Naive thymus-derived CD8-positive, alpha-beta T cell (primary cell): ENCODE results near the gene SEC24B. TPM values are rescaled to one million over a fixed set of nuclear protein-coding genes. Genes with fewer than 3 reads are reported as not detected.
"Not testable (repeated sequence)": the region's sequence is repeated elsewhere in the genome, so short reads cannot be mapped to it uniquely, and the experiment has no call there.

Source experiments
- ATAC-seq, 2 donors: fragments of 150-1000 bp; cut with Tn5 transposase in 1 of 2; sonication (Bioruptor Pico), chemical (Tn5 transposase) in 1 of 2; 1 replicate in 1 of 2; 2 replicates in 1 of 2; pipeline ENCODE4 v1.10.0; 2021; ENCODE audit warnings: mild to moderate bottlenecking in 2 of 2, moderate library complexity in 2 of 2
- POLR2A ChIA-PET: fragments of 350-600 bp; sonication (Branson Sonifier 250); formaldehyde crosslinking; loops from one replicate; lab custom pipeline; 2021; ENCODE audit warnings: antibody characterized with exemption; lab: Charles Lee
- DNase-seq, 10 donors: peaks; one replicate each; pipeline versions ENCODE4 v3.0.0 to v3.0.0-alpha.2; 2020 to 2022
- H3K27ac Mint-ChIP-seq, 10 donors: one replicate each; pipeline ENCODE4 v1.8.0; 2020 to 2022; ENCODE audit warnings: mild to moderate bottlenecking in 10 of 10, mixed read lengths in 10 of 10, moderate library complexity in 4 of 10, inconsistent platforms in 1 of 10
- H3K27me3 Mint-ChIP-seq, 5 donors: one replicate each; pipeline ENCODE4 v1.8.0; 2021 to 2022; ENCODE audit warnings: mixed read lengths in 5 of 5
- H3K36me3 Mint-ChIP-seq, 3 donors: one replicate each; pipeline ENCODE4 v1.8.0; 2020 to 2022; ENCODE audit warnings: mixed read lengths in 3 of 3, mild to moderate bottlenecking in 2 of 3, inconsistent platforms in 1 of 3
- H3K4me1 Mint-ChIP-seq, 4 donors: one replicate each; pipeline ENCODE4 v1.8.0; 2021 to 2022; ENCODE audit warnings: mixed read lengths in 4 of 4
- H3K4me3 Mint-ChIP-seq, 10 donors: one replicate each; pipeline ENCODE4 v1.8.0; 2020 to 2022; ENCODE audit warnings: mild to moderate bottlenecking in 10 of 10, mixed read lengths in 10 of 10, moderate library complexity in 6 of 10, inconsistent platforms in 1 of 10
- H3K9me3 Mint-ChIP-seq, 9 donors: one replicate each; pipeline ENCODE4 v1.8.0; 2020 to 2022; ENCODE audit warnings: mixed read lengths in 9 of 9, mild to moderate bottlenecking in 3 of 9, inconsistent platforms in 1 of 9, moderate library complexity in 1 of 9
- polyA plus RNA-seq, 3 donors: library from polyadenylated mRNA; unstranded; fragments of 300-500 nt; fragmentation: Illumina TruSeq; gene quantifications; one replicate each; pipeline ENCODE4 v1.2.3, GENCODE V29; 2021
- total RNA-seq, 8 experiments: library from RNA in 2 of 8; stranded (reverse) in 2 of 8; gene quantifications; one replicate each; pipeline ENCODE4 v1.2.3 and lab custom pipeline; 2021 to 2026

SEC24B gene
- total and polyA plus RNA-seq, 5 experiments from 2014 or later = 8.3 to 39.6 (median 17.2) TPM

GRCh38 chr4:109562457-109563239, 129.0 kb downstream of the SEC24B start:
- POLR2A ChIA-PET = interaction anchor here (0.7 to 2.8 kb wide), 6 partner anchors 9 to 101 kb away, joined by 3 to 12 read pairs (median 4); no protein-coding TSS in a partner anchor
- Mint-ChIP-seq H3K36me3 (peaks cover 0 to 27% (median 12%) of the 10 kb centered on the region in 3 donors), H3K9me3 (no peaks in the 10 kb centered on the region), H3K27me3 (no peaks in the 10 kb centered on the region), H3K4me3 (peak overlapping the region; percentile 84 to 99 (median 98)), H3K4me1 (peaks cover 12 to 73% (median 65%) of the 10 kb centered on the region in 4 donors), H3K27ac (peak overlapping the region in 9 of 10 donors; percentile 9 to 98 (median 87))
- ATAC-seq (no peak), DNase-seq (no peak)

GRCh38 chr4:109571494-109571893, 137.9 kb downstream of the SEC24B start:
- no peaks in the 10 kb centered on the region for H3K27me3 Mint-ChIP-seq

GRCh38 chr4:109572154-109572553, 138.5 kb downstream of the SEC24B start:
- no peaks in the 10 kb centered on the region for H3K27me3 Mint-ChIP-seq
- no peak for ATAC-seq
- peaks cover 38 to 80% (median 75%) of the 10 kb centered on the region in 4 donors for H3K4me1 Mint-ChIP-seq
- peaks cover 0 to 4% (median 0%) of the 10 kb centered on the region in 9 donors for H3K9me3 Mint-ChIP-seq
- no peak overlapping the region for H3K4me3 Mint-ChIP-seq
- peaks cover 11 to 28% (median 19%) of the 10 kb centered on the region in 3 donors for H3K36me3 Mint-ChIP-seq
- POLR2A ChIA-PET = interaction anchor here (0.6 to 3.2 kb wide), 5 partner anchors 10 to 127 kb away, joined by 3 to 12 read pairs (median 3); partner anchors contain the start of gene MCUB
- peak overlapping the region in 2 of 10 donors; percentile 40 to 53 for H3K27ac Mint-ChIP-seq
- no peak for DNase-seq

More at GRCh38 chr4:109571494-109571893, 137.9 kb downstream of the SEC24B start:
- ATAC-seq (no peak), DNase-seq (no peak)
- H3K9me3 Mint-ChIP-seq = peaks cover 0 to 4% (median 0%) of the 10 kb centered on the region in 9 donors
- POLR2A ChIA-PET = interaction anchor here (0.6 to 3.2 kb wide), 4 partner anchors 9 to 126 kb away, joined by 3 to 12 read pairs (median 4); partner anchors contain the start of gene MCUB
- H3K36me3 Mint-ChIP-seq = peaks cover 10 to 30% (median 19%) of the 10 kb centered on the region in 3 donors
- H3K27ac Mint-ChIP-seq = peak overlapping the region in 4 of 10 donors; percentile 16 to 56 (median 42)
- peaks cover 37 to 82% (median 74%) of the 10 kb centered on the region in 4 donors for H3K4me1 Mint-ChIP-seq
- H3K4me3 Mint-ChIP-seq = peak overlapping the region in 4 of 10 donors; percentile 4 to 45 (median 20)

GRCh38 chr4:109574443-109574850, 140.8 kb downstream of the SEC24B start:
- peak overlapping the region in 9 of 10 donors; percentile 3 to 78 (median 62) for H3K4me3 Mint-ChIP-seq
- DNase-seq (peak in 3 of 10 donors; percentile 32 to 48 (median 32)), ATAC-seq (peak; percentile 73 to 77)
- peaks cover 39 to 79% (median 75%) of the 10 kb centered on the region in 4 donors for H3K4me1 Mint-ChIP-seq
- H3K27ac Mint-ChIP-seq = peak overlapping the region; percentile 42 to 90 (median 73)
- POLR2A ChIA-PET = interaction anchor here (0.5 to 2.7 kb wide), 4 partner anchors 13 to 27 kb away, joined by 3 to 15 read pairs (median 4); partner anchors contain the start of gene MCUB
- no peaks in the 10 kb centered on the region for H3K27me3 Mint-ChIP-seq
- H3K36me3 Mint-ChIP-seq = peaks cover 11 to 37% (median 27%) of the 10 kb centered on the region in 3 donors
- peaks cover 0 to 4% (median 0%) of the 10 kb centered on the region in 9 donors for H3K9me3 Mint-ChIP-seq

- no peaks in the 10 kb centered on the region for H3K27me3 Mint-ChIP-seq
- peaks cover 0 to 4% (median 0%) of the 10 kb centered on the region in 9 donors for H3K9me3 Mint-ChIP-seq
- peak overlapping the region in 8 of 10 donors; percentile 3 to 78 (median 64) for H3K4me3 Mint-ChIP-seq
- POLR2A ChIA-PET = interaction anchor here (0.8 to 2.7 kb wide), 3 partner anchors 13 to 16 kb away, joined by 4 to 15 read pairs (median 4); partner anchors contain the start of gene MCUB
- peak overlapping the region in 9 of 10 donors; percentile 42 to 90 (median 70) for H3K27ac Mint-ChIP-seq
- peak; percentile 46 to 56 for ATAC-seq
- DNase-seq = no peak
- peaks cover 34 to 74% (median 70%) of the 10 kb centered on the region in 4 donors for H3K4me1 Mint-ChIP-seq
- peaks cover 11 to 36% (median 33%) of the 10 kb centered on the region in 3 donors for H3K36me3 Mint-ChIP-seq
These were observed 141.6 kb downstream of the SEC24B start for GRCh38 chr4:109574931-109575804.

- peaks cover 6 to 39% (median 36%) of the 10 kb centered on the region in 3 donors for H3K36me3 Mint-ChIP-seq
- POLR2A ChIA-PET = interaction anchor here (1.3 kb wide), 1 partner anchor 17 kb away, joined by 3 read pairs; the partner anchor contains the start of gene MCUB
- H3K4me1 Mint-ChIP-seq = peaks cover 28 to 70% (median 66%) of the 10 kb centered on the region in 4 donors
- H3K27me3 Mint-ChIP-seq = no peaks in the 10 kb centered on the region
- DNase-seq (no peak), ATAC-seq (no peak)
- peak overlapping the region in 8 of 10 donors; percentile 14 to 91 (median 61) for H3K27ac Mint-ChIP-seq
- peaks cover 0 to 6% (median 0%) of the 10 kb centered on the region in 9 donors for H3K9me3 Mint-ChIP-seq
- peak overlapping the region in 3 of 10 donors; percentile 10 to 33 (median 26) for H3K4me3 Mint-ChIP-seq
These were observed 142.8 kb downstream of the SEC24B start for GRCh38 chr4:109576462-109576861.

GRCh38 chr4:109578846-109579245, 145.2 kb downstream of the SEC24B start:
- Mint-ChIP-seq H3K36me3 (peaks cover 6 to 39% (median 37%) of the 10 kb centered on the region in 3 donors), H3K4me1 (peaks cover 29 to 69% (median 62%) of the 10 kb centered on the region in 4 donors), H3K27ac (peak overlapping the region; percentile 4 to 82 (median 60)), H3K9me3 (peaks cover 0 to 10% (median 3%) of the 10 kb centered on the region in 9 donors), H3K27me3 (no peaks in the 10 kb centered on the region), H3K4me3 (peak overlapping the region in 3 of 10 donors; percentile 26 to 36 (median 36))
- DNase-seq = no peak
- ATAC-seq = no peak
- POLR2A ChIA-PET = interaction anchor here (1.0 kb wide), 1 partner anchor 12 kb away, joined by 3 read pairs; no protein-coding TSS in a partner anchor

GRCh38 chr4:109579997-109580396, 146.4 kb downstream of the SEC24B start:
- H3K27ac Mint-ChIP-seq, POLR2A ChIA-PET, H3K27me3 Mint-ChIP-seq, H3K4me3 Mint-ChIP-seq, ATAC-seq, DNase-seq: not testable (repeated sequence)
- Mint-ChIP-seq H3K36me3 (peaks cover 6 to 39% (median 37%) of the 10 kb centered on the region in 3 donors), H3K4me1 (peaks cover 30 to 69% (median 62%) of the 10 kb centered on the region in 4 donors), H3K9me3 (peaks cover 0 to 10% (median 3%) of the 10 kb centered on the region in 9 donors)

- POLR2A ChIA-PET = interaction anchor here (0.7 to 1.5 kb wide), 3 partner anchors 11 to 43 kb away, joined by 3 to 6 read pairs (median 5); partner anchors contain the start of gene MCUB
- H3K4me3 Mint-ChIP-seq = peak overlapping the region in 9 of 10 donors; percentile 22 to 62 (median 44)
- peaks cover 0 to 8% (median 8%) of the 10 kb centered on the region in 3 donors for H3K36me3 Mint-ChIP-seq
- H3K27ac Mint-ChIP-seq = peak overlapping the region in 9 of 10 donors; percentile 16 to 86 (median 77)
- peaks cover 0 to 5% (median 0%) of the 10 kb centered on the region in 9 donors for H3K9me3 Mint-ChIP-seq
- no peaks in the 10 kb centered on the region for H3K27me3 Mint-ChIP-seq
- peak; percentile 67 to 78 for ATAC-seq
- peaks cover 39 to 89% (median 85%) of the 10 kb centered on the region in 4 donors for H3K4me1 Mint-ChIP-seq
- peak in 3 of 10 donors; percentile 4 to 25 (median 4) for DNase-seq
These were observed 154.6 kb downstream of the SEC24B start for GRCh38 chr4:109588176-109588575.

- Mint-ChIP-seq H3K27me3 (no peaks in the 10 kb centered on the region), H3K36me3 (peaks cover 0 to 7% (median 2%) of the 10 kb centered on the region in 3 donors), H3K9me3 (peaks cover 0 to 2% (median 0%) of the 10 kb centered on the region in 9 donors), H3K4me3 (peak overlapping the region in 9 of 10 donors; percentile 21 to 62 (median 33)), H3K27ac (peak overlapping the region; percentile 35 to 84 (median 77)), H3K4me1 (peaks cover 35 to 86% (median 82%) of the 10 kb centered on the region in 4 donors)
- POLR2A ChIA-PET = interaction anchor here (1.5 to 3.2 kb wide), 2 partner anchors 29 to 58 kb away, joined by 6 to 9 read pairs; partner anchors contain the start of gene MCUB
- no peak for ATAC-seq
- DNase-seq = no peak
These were observed 155.5 kb downstream of the SEC24B start for GRCh38 chr4:109589119-109589518.

- Mint-ChIP-seq H3K36me3 (peaks cover 0 to 7% (median 2%) of the 10 kb centered on the region in 3 donors), H3K27me3 (no peaks in the 10 kb centered on the region), H3K9me3 (peaks cover 0 to 2% (median 0%) of the 10 kb centered on the region in 9 donors), H3K27ac (peak overlapping the region; percentile 35 to 84 (median 77)), H3K4me1 (peaks cover 31 to 85% (median 81%) of the 10 kb centered on the region in 4 donors), H3K4me3 (peak overlapping the region in 9 of 10 donors; percentile 16 to 62 (median 33))
- POLR2A ChIA-PET = interaction anchor here (1.1 to 3.2 kb wide), 4 partner anchors 27 to 57 kb away, joined by 3 to 9 read pairs (median 8); partner anchors contain the start of gene MCUB
- ATAC-seq (peak in 1 of 2 donors; percentile 12), DNase-seq (no peak)
These were observed 156.0 kb downstream of the SEC24B start for GRCh38 chr4:109589605-109590004.
